DMS153 (cell line): ENCODE measurements around the gene TMEM258.

Source experiments
- DNase-seq: peaks from one replicate; lab custom pipeline; 2025; lab: John Stamatoyannopoulos, UW

TMEM258 gene

DNA sequence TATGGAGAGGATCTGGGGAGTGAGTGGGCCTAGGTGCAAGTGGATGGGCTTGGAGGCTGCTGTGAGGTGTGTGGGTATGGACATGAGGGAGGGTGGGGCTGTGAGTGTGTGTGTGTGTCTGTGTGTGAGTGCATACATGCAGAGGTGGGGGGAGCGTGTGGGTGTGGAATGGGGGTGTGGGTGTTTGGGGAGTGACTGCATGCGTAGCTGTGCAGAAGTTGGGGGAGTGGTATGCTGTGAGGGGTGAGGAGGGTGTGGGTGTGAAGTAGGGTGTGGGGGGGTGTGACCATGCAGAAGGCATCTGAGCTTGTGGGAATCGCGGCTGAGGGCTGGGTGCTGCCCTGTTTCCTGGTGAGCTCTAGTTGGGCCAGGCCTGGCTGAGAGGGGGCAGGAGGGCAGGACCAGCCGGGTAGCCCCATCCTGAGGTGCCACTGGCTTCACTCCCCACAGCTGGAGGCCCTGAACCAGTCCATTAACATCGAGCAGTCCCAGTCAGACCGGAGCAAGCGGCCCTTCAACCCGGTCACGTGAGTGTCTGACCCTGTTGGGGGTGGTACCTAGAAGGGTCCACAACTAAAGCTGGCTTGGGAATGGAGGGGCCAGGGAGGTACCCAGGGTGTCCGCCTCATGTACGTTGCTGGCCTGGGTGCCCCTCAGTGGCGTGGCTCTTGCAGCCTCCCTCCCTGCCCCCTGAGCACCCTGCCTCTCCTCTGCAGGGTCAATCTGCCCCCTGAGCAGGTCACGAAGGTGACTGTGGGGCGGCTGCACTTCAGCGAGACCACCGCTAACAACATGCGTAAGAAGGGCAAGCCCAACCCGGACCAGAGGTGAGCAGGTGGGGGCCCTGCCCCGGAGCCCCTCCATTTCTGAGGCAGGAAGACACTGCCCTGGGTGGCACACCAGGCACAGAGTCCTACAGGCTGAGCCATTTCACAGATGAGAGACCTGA lies 16.5 kb downstream of the TMEM258 start:
- no peak for DNase-seq

- DNase-seq, result no peak
These were observed 17.3 kb downstream of the TMEM258 start for GRCh38 chr11:61775106-61775505.

DNA sequence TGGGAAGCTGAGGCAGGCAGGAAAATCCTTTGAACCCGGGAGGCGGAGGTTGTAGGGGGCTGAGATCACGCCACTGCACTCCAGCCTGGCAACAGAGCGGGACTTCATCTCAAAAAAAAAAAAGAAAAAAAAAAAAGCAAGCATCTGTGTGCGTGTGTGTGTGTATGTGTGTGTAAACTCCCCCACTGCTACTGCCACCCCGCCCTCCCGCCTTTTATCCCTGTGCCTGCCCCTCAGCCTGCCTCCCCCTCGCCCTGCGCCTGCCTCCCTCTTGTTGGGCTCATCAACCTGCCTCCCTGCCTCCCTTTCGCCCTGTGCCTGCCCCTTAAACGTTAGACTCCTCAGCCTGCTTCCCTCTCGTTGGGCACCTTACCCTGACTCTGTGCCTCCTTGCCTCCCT lies 18.0 kb downstream of the TMEM258 start:
- DNase-seq, result no peak

DNA sequence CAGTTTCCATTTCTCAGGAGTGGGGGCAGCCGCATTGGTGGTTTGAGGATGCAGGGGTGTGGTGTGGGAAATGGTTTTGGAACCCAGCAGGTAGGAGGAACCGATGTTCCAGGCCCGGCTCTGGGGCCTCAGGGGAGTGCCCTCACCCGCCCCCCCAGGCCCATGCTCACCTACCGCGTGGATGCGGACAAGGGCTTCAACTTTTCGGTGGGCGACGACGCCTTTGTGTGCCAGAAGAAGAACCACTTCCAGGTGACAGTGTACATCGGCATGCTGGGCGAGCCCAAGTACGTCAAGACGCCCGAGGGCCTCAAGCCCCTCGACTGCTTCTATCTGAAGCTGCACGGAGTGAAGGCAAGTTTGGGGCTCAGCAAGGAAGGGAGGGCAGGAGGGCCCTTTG lies 18.6 kb downstream of the TMEM258 start:
- DNase-seq, result no peak

DNA sequence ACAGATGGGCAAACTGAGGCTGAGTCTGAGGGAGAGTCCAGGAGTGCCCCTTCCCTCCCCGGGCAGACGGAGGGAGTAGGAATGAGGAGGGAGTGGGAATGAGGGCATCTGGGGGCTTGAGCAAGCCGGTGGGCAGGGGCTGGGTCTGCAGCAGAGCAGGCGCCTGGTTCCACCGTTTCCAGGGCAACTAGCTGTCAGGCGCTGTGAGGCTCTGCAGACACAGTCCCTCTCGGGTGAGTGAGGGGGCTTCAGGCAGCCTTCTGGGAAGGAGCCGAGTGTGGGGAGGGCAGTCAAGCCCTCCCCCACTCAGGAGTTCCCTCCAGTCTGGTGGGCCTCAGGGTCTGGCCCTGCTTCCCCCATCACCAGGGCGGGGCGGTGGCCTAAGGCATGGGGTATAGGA lies 19.0 kb downstream of the TMEM258 start:
- no peak for DNase-seq

DNA sequence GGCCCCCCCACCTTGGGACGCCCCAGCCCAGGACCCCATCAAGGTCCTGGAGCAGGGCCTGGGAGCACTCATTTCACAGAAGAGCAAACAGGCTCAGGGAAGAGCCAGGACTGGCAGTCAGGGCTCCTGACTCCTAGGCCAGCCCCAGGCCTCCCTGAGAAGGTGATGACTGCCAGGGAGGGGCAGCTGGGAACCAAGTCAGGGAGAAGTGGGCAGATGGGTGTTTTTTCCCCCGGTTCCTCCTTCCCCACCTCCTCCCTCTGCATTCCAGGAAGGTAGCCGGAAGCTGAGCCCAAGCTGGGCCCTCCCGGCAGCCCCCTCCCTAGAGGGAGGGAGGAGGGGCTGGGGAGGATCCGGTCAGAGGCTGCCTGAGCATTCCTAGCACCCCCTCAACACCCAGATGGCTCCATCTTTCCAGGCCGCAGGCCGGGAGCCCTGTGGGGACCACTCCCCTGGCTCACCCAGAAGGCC lies 20.4 kb downstream of the TMEM258 start:
- no peak for DNase-seq

GRCh38 chr11:61771195-61771894 lies 21.1 kb downstream of the TMEM258 start:
- no peak for DNase-seq

GRCh38 chr11:61769946-61770683 lies 22.3 kb downstream of the TMEM258 start:
- no peak for DNase-seq

DNA sequence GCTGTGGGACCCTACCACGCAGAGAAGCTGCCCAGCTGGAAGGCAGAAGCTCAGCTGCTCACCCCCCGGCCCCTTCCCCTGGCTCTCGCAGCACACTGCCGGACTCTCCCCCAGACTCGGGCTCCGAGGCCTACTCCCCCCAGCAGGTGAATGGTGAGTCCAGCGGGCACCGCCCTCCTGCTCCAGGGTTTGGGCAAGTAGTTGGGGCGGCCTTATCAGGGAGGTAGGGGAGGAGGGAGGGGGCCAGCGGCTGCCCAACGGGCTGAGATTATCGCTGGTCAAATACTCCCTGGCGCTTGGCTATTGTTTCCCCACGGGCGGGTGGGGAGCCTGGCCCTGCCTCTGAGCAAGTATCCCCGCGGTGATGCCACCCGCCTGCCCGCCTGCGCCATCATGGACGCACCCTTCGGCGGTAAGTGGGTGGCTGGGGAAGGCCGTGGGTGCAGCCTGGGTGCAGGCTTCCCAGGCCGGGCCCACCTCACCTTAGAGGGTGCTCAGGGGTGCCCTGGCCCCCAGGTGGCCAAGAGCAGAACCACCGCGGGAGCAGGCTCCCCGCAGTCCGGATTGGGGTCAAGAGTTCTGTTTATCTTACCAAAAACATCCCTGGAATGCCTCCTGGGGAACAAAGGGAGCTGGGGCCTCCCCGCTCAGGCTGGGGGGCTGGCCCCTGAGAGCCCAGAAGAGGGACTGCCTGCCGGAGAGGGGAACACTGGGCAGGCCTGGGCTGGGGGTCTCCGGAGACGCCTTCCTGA lies 23.1 kb downstream of the TMEM258 start:
- no peak for DNase-seq

DNA sequence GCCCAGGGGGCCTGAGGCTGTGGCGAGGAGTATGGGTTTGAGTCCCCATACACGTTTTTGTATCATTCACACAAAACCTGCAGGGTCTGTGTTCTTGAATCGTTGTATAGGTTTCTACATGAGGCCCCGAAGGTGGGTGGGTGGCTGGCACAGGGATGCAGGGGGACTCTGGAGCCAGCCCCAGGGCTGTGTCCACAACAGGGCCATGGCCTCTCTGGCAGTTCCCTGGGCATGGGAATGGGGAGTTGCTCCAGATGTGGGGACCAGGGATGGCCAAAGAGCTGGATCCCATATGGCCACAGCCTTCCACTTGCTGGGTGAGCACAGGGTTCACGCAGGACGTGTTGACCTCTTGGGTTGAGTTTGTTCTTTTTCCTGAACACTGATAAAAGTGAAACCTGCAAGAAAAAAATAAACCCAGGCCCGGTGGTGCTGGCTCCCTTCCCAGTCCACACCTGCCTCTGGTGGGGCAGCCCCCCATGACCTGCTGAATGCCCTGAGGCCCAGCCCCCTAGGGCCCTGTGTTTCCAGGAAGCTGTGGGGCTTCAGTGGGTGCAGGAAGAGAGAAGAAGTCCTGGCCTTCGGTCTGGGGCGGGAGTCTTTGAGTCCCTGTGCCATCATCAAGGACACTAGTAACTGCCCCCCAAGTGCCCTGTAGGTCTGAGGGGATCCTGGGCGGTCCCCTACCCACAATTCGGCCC lies 23.9 kb downstream of the TMEM258 start:
- no peak for DNase-seq

- DNase-seq, result no peak
These were observed 26.0 kb downstream of the TMEM258 start for GRCh38 chr11:61766353-61766841.

DNA sequence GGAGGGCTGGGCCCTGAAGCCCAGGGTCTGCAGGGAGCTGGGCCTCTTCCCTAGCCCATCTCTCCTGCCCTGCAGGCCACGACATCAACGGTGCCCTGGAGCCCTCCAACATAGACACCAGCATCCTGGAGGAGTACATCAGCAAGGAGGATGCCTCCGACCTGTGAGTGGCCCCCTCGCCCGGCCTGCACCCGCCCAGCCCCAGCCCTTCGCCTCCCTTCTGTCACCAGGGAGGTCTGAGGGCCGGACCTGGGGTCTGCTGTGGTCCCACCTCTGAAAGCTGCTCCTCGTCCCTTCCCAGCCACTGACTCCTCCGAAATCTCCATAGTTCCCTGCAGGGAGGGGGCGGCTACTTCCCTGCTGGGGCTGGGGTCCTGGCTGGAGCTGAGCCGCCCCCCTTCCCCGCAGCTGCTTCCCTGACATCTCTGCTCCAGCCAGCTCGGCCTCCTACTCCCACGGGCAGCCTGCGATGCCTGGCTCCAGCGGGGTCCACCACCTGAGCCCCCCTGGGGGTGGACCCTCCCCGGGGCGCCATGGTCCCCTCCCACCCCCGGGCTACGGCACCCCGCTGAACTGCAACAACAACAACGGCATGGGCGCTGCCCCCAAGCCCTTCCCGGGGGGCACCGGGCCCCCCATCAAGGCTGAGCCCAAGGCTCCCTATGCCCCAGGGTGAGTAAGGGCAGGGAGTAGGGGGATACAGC lies 26.7 kb downstream of the TMEM258 start:
- no peak for DNase-seq

DNA sequence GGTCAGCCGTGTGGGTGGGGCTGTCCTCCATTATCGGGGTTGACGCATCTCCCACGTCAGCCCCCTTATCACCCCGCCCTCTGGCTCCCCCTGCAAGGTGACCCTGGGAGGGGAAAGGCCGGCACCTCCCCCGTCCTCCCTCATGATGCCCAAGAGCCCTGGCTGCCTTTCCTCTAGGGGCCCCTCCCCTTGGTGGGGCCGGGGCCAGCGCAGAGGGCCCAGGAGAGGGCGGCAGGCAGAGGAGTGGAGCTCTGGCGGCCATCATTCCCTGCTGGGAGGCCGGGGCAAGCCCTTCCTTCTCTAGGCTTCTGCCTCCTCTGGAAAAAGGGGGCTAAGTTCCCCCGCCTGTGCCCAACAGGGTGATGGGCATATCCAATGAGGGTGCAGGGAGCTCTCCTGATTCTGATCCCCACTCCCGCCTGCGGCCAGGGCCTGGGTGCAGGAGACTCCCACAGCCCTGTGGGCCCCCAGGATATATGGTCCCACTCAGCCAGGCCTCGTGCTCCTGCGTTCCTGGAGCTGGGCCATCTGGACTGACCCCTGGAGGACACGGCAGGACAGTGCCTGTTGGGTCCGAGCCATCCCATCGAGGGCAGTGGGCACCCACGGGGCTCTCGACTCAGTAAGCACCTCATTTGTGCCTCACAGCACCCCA lies 27.7 kb downstream of the TMEM258 start:
- DNase-seq, result no peak

GRCh38 chr11:61763930-61764605 lies 28.3 kb downstream of the TMEM258 start:
- no peak for DNase-seq

DNA sequence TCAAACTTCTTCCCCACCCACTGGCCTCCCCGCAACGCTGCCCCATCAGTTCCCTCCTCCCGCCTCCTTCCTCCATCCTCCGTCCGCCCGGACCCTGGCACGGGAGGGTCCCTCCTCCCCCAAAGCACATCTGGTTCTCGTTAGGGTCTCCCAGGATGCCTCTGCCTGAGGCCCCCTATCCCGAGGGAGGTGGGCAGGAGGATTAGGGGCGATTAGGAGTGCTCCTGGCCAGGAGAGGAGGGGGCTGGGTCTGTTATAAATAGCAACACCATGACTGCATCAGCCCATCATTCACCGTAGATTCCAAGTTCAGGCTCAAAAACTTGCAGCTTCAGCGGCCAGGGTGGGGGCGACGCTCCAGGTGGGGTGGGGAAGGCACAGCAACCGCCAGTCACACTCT lies 29.6 kb downstream of the TMEM258 start:
- DNase-seq, result no peak

DNA sequence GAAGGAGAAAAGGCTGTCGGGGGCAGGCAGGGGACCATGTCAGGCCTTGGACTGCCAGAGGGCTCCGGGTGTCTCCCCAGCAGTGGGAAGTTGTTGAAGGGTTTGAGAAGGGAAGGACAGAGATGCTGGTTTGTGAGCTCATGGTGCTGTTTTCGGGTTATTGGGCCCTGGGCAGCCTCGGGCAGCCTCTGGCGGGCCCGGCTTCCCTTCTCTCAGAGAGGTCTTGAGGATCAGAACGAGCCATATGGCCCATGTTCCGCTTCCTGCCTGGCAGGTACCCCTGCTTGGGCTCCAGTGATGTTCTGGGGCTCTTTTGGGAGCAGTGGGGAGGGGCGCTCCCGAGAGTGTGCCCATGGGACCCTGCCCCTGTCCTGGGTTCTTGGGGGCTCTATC lies 30.2 kb downstream of the TMEM258 start:
- no peak for DNase-seq

- DNase-seq, result no peak
These were observed 30.8 kb downstream of the TMEM258 start for GRCh38 chr11:61761440-61762222.

- DNase-seq, result no peak
These were observed 31.5 kb downstream of the TMEM258 start for GRCh38 chr11:61760946-61761345.
